Measurements from ENCODE around the gene CLCN2.

CLCN2 gene

GRCh38 chr3:184325715-184326369 is 35.6 kb downstream of the CLCN2 start:
- no peak for DNase-seq (ENCODE audit: low read depth in 2 of 2)

- no peak for DNase-seq (ENCODE audit: low read depth in 2 of 2)
These were observed 36.1 kb downstream of the CLCN2 start for GRCh38 chr3:184325269-184325668.

- DNase-seq (ENCODE audit: low read depth in 2 of 2): no peak
These were observed 37.7 kb downstream of the CLCN2 start for GRCh38 chr3:184323696-184324095.

- DNase-seq (ENCODE audit: low read depth in 2 of 2): no peak
These were observed 38.5 kb downstream of the CLCN2 start for GRCh38 chr3:184322731-184323487.

- DNase-seq (ENCODE audit: low read depth in 2 of 2): no peak
These were observed 39.7 kb downstream of the CLCN2 start for GRCh38 chr3:184321666-184322065.

- DNase-seq (ENCODE audit: low read depth in 2 of 2): peak in 1 of 2 donors; percentile 55
These were observed 41.3 kb downstream of the CLCN2 start for GRCh38 chr3:184320104-184320445.

GRCh38 chr3:184317201-184317600 is 44.2 kb downstream of the CLCN2 start:
- no peak for DNase-seq (ENCODE audit: low read depth in 2 of 2)

- no peak for DNase-seq (ENCODE audit: low read depth in 2 of 2)
These were observed 44.6 kb downstream of the CLCN2 start for GRCh38 chr3:184316792-184317191.

GRCh38 chr3:184315871-184316661 is 45.3 kb downstream of the CLCN2 start:
- DNase-seq (ENCODE audit: low read depth in 2 of 2): no peak

- no peak for DNase-seq (ENCODE audit: low read depth in 2 of 2)
These were observed 45.9 kb downstream of the CLCN2 start for GRCh38 chr3:184315543-184315867.

- DNase-seq (ENCODE audit: low read depth in 2 of 2): peak; percentile 38 to 43
These were observed 46.5 kb downstream of the CLCN2 start for GRCh38 chr3:184314700-184315542.

- DNase-seq (ENCODE audit: low read depth in 2 of 2): peak; percentile 89 to 92
These were observed 47.1 kb downstream of the CLCN2 start, which contains the start of gene EIF4G1 for GRCh38 chr3:184314363-184314699. Gene EIF4G1 (plus strand): TSS chr3:184314606. CDS start chr3:184315797, 1,191 bp downstream.

- no peak for DNase-seq (ENCODE audit: low read depth in 2 of 2)
These were observed 49.8 kb downstream of the CLCN2 start for GRCh38 chr3:184311633-184312032.

GRCh38 chr3:184308744-184309143 is 52.7 kb downstream of the CLCN2 start:
- no peak for DNase-seq (ENCODE audit: low read depth in 2 of 2)

GRCh38 chr3:184307915-184308314 is 53.5 kb downstream of the CLCN2 start:
- no peak for DNase-seq (ENCODE audit: low read depth in 2 of 2)

- no peak for DNase-seq (ENCODE audit: low read depth in 2 of 2)
These were observed 54.9 kb downstream of the CLCN2 start for GRCh38 chr3:184306341-184306972.

GRCh38 chr3:184305577-184305976 is 55.8 kb downstream of the CLCN2 start:
- no peak for DNase-seq (ENCODE audit: low read depth in 2 of 2)

GRCh38 chr3:184300378-184300720 is 61.1 kb downstream of the CLCN2 start:
- DNase-seq (ENCODE audit: low read depth in 2 of 2): no peak

GRCh38 chr3:184299488-184300377 is 61.7 kb downstream of the CLCN2 start:
- no peak for DNase-seq (ENCODE audit: low read depth in 2 of 2)

- DNase-seq (ENCODE audit: low read depth in 2 of 2): peak; percentile 97 to 98
These were observed 62.5 kb downstream of the CLCN2 start, which contains the start of gene PSMD2 for GRCh38 chr3:184298759-184299487. Gene PSMD2 (plus strand): TSS chr3:184299241. CDS start chr3:184299267, 26 bp downstream.
